ENCODE results near the gene FAM76B. TPM values are rescaled to one million over a fixed set of nuclear protein-coding genes. Genes with fewer than 3 reads are reported as not detected.
"Not testable (repeated sequence)": the region's sequence is repeated elsewhere in the genome, so short reads cannot be mapped to it uniquely, and the experiment has no call there.

The FAM76B gene
- 3.9 TPM for total RNA-seq
- long read RNA-seq, partial matches to known transcripts = 0 of 4 reads
- long read RNA-seq, other reads (novel, unspliced or antisense) = 2 of 4 reads

- DNase-seq (ENCODE audit: missing footprints) = peak; percentile 98
- ATAC-seq = peak; percentile 96
- intact Hi-C loops (cut with DNase I) = no loop called here
These were observed at the start of gene FAM76B for GRCh38 chr11:95789506-95790122. TSS of gene FAM76B (minus strand) at chr11:95789782. CDS start at chr11:95789478, 304 bp downstream.

DNA sequence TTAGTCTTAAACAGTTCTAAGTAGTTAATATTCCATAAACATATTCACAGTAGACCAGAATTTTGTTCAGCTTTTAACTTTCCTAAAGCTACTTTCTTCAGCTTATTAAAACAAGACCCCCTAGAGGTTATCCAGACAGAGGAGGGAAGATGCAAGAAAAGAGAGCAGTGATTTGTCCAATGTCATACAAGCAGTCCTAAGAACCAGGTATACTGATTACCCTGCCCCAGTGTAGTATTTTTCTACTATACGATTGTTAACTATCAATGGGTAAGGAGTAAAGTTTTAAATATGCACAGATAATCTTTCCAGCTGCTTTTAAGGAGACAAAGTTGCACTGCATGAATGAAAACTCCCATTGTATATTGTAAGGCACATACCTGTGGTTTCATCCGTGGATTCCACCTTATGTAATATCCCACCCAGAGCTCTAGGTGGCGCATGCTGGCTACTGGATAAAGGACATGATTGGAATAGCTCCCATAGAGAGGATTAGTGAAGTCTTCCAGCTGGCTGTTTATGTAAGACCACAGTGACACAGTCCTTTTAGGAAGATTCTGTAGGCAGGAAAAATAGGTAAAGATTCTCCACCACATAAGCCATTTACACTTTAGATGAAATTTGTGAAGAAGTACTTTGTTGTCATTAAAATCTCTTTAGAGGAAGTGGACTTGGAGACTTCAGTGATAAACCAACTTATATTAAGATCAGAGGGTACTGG lies 46.3 kb upstream of the FAM76B start:
- DNase-seq (ENCODE audit: missing footprints) (peak; percentile 72), ATAC-seq (peak; percentile 93)
- intact Hi-C loops (cut with DNase I) = loop anchor here (2.0 to 10.0 kb wide), 4 partner anchors 219 to 589 kb away; partner anchors contain the start of genes JRKL and MAML2

DNA sequence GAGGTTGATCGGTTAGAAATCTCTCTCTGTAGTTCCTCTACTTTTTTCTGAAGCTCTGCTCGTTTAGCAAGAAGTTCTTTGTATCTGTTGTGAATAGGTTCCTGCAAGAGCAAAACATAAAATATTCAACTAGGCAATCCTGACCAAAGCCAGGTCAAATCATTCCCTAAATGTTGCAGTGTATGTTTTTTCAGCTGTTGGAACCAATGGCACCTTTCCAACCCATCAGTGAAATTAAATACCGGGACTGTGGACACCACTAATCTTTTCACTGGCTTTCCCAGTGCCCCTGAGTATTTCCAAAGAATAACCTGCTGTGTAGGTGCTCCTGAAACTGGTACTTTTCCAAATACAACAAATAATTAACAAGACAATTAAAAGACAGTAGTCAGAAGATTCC lies 45.8 kb upstream of the FAM76B start:
- intact Hi-C loops (cut with DNase I) = loop anchor here (10.0 kb wide), 2 partner anchors 559 to 589 kb away; partner anchors contain the start of gene JRKL
- no peak for DNase-seq (ENCODE audit: missing footprints)
- no peak for ATAC-seq

DNA sequence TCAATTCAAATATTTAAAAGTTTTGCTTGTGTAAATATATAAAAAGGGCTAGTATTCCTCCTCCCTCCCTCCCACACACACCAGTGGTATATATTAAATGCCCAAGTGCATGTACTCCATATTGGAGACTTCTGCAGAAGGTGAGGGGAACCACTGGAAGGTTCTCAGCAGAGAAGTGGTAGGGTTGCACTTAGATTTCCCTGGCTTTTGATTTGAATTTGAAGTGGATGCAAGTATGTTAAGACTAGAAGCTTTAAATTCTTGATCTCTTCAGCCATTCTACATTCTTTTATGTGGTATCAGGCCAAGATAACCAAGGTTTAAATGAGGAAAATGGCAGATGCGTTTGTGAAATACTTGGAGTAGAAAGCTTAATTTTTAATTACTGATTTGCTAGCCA lies 43.8 kb upstream of the FAM76B start:
- intact Hi-C loops (cut with DNase I) = loop anchor here (10.0 kb wide), 2 partner anchors 561 to 591 kb away; partner anchors contain the start of gene JRKL
- DNase-seq (ENCODE audit: missing footprints) (no peak), ATAC-seq (no peak)

- intact Hi-C loops (cut with DNase I) = loop anchor here (10.0 kb wide), 2 partner anchors 562 to 592 kb away; partner anchors contain the start of gene JRKL
- ATAC-seq (no peak), DNase-seq (ENCODE audit: missing footprints) (no peak)
These were observed 43.2 kb upstream of the FAM76B start for GRCh38 chr11:95832763-95833162.

DNA sequence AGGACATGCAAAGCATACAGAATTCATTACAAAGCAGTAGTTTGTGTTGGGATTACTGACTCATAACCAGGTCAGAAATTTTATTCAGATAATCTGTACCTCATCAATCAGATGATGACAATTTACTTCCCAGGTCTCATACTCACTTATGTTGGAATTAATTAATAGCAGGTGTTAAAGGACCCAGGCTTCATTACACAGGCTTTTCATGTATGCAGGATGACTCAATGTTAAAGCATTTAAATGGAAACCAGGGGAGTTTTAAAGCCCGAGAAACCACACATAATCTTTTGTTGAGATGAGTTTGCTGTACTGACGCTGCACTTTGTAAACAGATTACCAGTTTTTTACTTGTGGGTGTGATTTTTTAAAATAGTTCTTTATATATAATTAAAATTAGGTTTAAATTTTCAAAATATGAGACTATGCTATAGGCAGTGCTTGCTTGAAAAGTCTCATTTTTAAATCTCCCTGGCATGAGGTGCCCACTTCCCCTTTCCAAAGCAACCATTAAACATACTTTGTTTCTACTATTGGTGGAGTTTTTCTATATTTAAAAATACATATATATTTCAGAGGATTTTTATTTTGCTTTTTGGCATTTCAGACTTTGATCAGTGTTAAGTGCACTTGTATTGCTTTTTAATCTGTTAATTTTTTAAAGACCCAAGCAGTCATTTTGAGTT lies 41.8 kb upstream of the FAM76B start:
- ATAC-seq (no peak), DNase-seq (ENCODE audit: missing footprints) (no peak)
- intact Hi-C loops (cut with DNase I) = loop anchor here (10.0 kb wide), 2 partner anchors 563 to 593 kb away; partner anchors contain the start of gene JRKL

DNA sequence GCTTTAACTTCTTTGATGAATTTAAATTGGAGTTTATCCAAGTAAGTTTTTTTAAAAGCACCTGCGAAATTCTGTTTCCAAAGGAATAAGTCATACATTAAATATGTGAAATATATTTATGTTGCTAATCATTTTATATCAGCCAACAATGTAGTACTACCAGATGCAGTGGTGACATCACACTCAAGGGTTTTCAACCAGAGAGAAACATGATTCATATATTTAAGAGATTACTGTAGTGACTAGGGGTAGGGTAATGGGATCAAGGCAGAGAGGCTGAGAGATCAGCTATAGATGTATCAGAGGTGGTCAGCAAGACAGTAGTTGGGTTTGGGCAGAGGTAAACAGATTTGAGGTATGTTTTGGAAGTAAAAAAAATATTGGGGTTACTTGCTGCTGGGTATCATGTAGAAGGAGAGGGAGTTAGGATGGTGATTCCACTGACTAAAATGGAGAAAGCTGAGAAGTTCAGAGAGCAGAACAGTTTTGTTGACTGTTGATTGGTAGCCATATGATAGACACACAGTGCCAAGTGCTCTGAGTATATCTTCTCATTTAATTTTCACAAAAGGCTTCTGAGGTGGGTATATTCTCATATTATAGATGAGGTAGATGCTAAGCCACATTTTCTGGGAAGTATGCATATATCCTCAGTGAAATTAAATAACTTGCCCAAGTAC lies 40.1 kb upstream of the FAM76B start:
- DNase-seq (ENCODE audit: missing footprints) (no peak), ATAC-seq (no peak)
- intact Hi-C loops (cut with DNase I) = loop anchor here (10.0 kb wide), 2 partner anchors 565 to 595 kb away; partner anchors contain the start of gene JRKL

DNA sequence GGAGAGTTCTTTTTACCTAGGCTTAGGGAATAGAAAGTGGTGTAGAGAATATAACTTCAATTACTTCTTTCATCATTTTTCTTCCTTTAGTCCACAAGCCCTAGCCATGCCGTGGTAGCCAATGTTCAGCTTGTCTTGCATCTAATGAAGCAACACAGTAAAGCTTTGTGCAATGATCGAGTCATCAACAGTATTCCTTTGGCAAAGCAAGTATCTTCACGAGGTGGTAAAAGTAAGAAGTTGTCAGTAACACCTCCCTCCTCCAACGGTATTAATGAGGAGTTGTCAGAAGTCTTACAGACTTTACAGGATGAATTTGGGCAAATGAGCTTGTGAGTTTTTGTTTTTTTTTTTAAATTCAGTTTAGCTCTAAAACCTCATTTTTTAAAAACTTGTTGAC lies 38.1 kb upstream of the FAM76B start:
- ATAC-seq = no peak
- intact Hi-C loops (cut with DNase I) = no loop called here
- DNase-seq (ENCODE audit: missing footprints) = no peak

DNA sequence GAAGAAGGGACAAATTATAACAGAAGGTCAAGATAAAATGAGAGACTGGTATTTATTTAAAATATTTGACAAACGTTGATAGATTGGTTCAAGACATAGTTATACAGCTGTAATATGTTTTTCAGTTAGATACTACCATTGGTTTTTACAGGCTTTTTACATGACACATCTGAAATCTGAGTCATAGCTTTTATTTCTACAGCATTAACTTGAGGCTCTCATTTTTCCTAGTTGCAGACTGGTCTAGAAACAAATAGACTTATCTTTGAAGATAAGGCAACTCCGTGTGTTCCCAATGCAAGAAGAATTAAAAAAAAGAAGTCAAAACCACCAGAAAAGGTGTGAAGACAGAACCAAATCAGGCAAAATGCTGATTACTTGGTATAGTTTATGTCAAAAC lies 32.1 kb upstream of the FAM76B start:
- intact Hi-C loops (cut with DNase I) = no loop called here
- ATAC-seq (no peak), DNase-seq (ENCODE audit: missing footprints) (no peak)

- intact Hi-C loops (cut with DNase I) = no loop called here
- no peak for DNase-seq (ENCODE audit: missing footprints)
- ATAC-seq = no peak
These were observed 26.5 kb upstream of the FAM76B start for GRCh38 chr11:95816037-95816436.

DNA sequence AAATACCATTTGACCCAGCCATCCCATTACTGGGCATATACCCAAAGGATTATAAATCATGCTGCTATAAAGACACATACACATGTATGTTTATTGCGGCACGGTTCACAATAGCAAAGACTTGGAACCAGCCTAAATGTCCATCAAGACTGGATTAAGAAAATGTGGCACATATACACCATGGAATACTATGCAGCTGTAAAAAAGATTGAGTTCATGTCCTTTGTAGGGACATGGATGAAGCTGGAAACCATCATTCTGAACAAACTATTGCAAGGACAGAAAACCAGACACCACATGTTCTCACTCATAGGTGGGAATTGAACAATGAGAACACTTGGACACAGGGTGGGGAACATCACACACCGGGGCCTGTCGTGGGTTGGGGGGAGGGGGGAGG lies 21.5 kb upstream of the FAM76B start:
- DNase-seq (ENCODE audit: missing footprints); intact Hi-C loops (cut with DNase I); ATAC-seq: not testable (repeated sequence)

GRCh38 chr11:95806464-95806863 lies 16.9 kb upstream of the FAM76B start:
- intact Hi-C loops (cut with DNase I); DNase-seq (ENCODE audit: missing footprints); ATAC-seq: not testable (repeated sequence)

- ATAC-seq (no peak), DNase-seq (ENCODE audit: missing footprints) (no peak)
- intact Hi-C loops (cut with DNase I) = no loop called here
These were observed 16.3 kb upstream of the FAM76B start for GRCh38 chr11:95805869-95806268.

- ATAC-seq = no peak
- no peak for DNase-seq (ENCODE audit: missing footprints)
- intact Hi-C loops (cut with DNase I) = no loop called here
These were observed 14.4 kb upstream of the FAM76B start for GRCh38 chr11:95803973-95804372.

DNA sequence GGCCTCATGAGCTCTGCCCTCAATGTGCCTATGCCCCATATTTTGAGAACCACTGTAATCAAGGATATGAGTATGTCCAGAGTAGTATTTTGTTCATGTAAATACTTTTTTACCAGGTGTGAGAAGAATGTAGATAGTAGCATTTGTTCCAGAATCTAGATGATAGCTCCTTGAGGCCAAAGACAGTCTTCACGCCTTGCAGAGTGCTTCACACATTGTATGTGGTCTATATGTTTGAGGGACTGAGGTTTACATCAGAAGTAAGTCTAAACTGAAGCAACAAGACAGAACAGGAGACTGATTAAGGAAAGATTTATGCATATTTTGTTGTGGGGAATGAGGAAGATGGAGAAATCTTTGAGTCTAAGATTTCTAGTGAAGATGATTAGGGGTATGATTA lies 13.2 kb upstream of the FAM76B start:
- DNase-seq (ENCODE audit: missing footprints) (no peak), ATAC-seq (no peak)
- intact Hi-C loops (cut with DNase I) = no loop called here

DNA sequence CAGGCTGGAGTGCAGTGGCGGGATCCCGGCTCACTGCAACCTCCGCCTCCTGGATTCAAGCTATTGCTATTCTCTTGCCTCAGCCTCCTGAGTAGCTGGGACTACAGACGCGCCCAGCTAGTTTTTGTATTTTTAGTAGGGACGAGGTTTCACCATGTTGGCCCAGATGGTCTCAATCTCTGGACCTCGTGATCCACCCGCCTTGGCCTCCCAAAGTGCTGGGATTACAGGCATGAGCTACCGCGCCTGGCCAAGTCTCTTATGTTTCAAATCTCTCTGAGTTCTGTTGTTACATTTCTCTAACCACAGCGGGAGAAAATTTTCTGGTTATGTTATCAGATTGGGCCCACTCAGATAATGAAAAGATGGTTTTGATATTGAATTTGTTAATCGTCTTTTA lies 10.9 kb upstream of the FAM76B start:
- DNase-seq (ENCODE audit: missing footprints) (no peak), ATAC-seq (no peak)
- intact Hi-C loops (cut with DNase I) = no loop called here

DNA sequence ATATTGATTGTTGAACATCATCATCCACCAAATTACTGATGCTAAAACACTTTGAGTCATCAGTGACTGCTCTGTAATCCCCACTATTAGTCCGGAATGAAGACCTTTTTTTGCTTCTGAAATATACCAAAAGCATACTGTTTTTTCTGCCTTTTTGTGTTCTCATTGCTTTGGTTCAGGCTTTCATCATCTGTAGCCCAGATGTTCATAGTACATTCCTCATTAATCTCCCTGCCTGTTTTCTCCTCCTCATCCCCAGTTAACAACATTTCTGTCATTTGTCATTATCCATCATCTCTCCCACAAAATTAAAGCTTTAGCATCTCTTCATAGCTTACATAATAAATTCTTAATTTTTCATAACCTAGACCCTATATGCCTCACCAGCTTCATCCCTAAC lies 10.0 kb upstream of the FAM76B start:
- intact Hi-C loops (cut with DNase I) = no loop called here
- ATAC-seq = no peak

DNA sequence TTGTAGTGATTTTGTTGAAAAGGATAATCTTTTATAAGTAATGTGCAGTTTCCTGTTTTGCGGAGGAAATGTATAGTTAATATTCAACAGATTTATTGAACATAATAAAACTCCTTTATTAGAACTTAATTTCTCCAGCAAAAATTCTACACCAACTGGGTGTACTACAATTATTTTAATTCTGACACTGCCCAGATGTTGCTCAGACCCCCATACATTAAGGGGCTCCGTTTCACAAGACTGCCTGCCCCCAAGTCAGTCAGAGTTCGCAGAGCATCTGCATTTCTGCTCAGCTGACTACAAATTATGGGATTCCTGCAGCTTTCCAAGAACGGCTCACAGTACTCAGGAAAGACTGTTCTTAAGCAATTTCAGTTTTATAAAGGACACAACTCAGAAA lies 6.9 kb upstream of the FAM76B start:
- DNase-seq (ENCODE audit: missing footprints) (no peak), ATAC-seq (no peak)
- intact Hi-C loops (cut with DNase I) = no loop called here

More for the DNA sequence above, 10.0 kb upstream of the FAM76B start:
- no peak for DNase-seq (ENCODE audit: missing footprints)

Data from Right ventricle myocardium inferior (tissue), 1 donor.